GM21367 (cell line): ENCODE results near the gene PARK7.
"Not testable (repeated sequence)": the region's sequence is repeated elsewhere in the genome, so short reads cannot be mapped to it uniquely, and the experiment has no call there.

Source experiments
- ATAC-seq: cut with Tn5 transposase; IDR thresholded peaks from one replicate; pipeline ENCODE4 v1.9.1; 2021; ENCODE audit not compliant: unreplicated experiment

The PARK7 gene

GRCh38 chr1:7961216-7962013 is at the start of gene PARK7:
TSS of gene PARK7 (plus strand) at chr1:7961711. CDS start at chr1:7962786, 1,075 bp downstream.
- ATAC-seq: peak; percentile 90

- ATAC-seq: no peak
Observed at GRCh38 chr1:7912145-7912544, 49.4 kb upstream of the PARK7 start.

- no peak for ATAC-seq
Observed at GRCh38 chr1:7912743-7913557, 48.6 kb upstream of the PARK7 start.

- no peak for ATAC-seq
Observed at GRCh38 chr1:7915826-7916500, 45.5 kb upstream of the PARK7 start.

- ATAC-seq: no peak
Observed at GRCh38 chr1:7916501-7916830, 45.0 kb upstream of the PARK7 start.

- ATAC-seq: not testable (repeated sequence)
Observed at GRCh38 chr1:7917971-7918370, 43.5 kb upstream of the PARK7 start.

GRCh38 chr1:7919880-7920279 is 41.6 kb upstream of the PARK7 start:
- no peak for ATAC-seq

- no peak for ATAC-seq
Observed at GRCh38 chr1:7921796-7922195, 39.7 kb upstream of the PARK7 start.

GRCh38 chr1:7922301-7922700 is 39.2 kb upstream of the PARK7 start:
- no peak for ATAC-seq

GRCh38 chr1:7927061-7927460 is 34.5 kb upstream of the PARK7 start:
- not testable (repeated sequence) for ATAC-seq

GRCh38 chr1:7928247-7928646 is 33.3 kb upstream of the PARK7 start:
- ATAC-seq: no peak

- no peak for ATAC-seq
Observed at GRCh38 chr1:7929637-7930036, 31.9 kb upstream of the PARK7 start.

- ATAC-seq: no peak
Observed at GRCh38 chr1:7930645-7931445, 30.7 kb upstream of the PARK7 start.

GRCh38 chr1:7931446-7931812 is 30.1 kb upstream of the PARK7 start:
- no peak for ATAC-seq

- no peak for ATAC-seq
Observed at GRCh38 chr1:7932524-7933138, 28.9 kb upstream of the PARK7 start.

- no peak for ATAC-seq
Observed at GRCh38 chr1:7938070-7938469, 23.4 kb upstream of the PARK7 start.

GRCh38 chr1:7940034-7940433 is 21.5 kb upstream of the PARK7 start:
- no peak for ATAC-seq

- ATAC-seq: no peak
Observed at GRCh38 chr1:7940745-7941436, 20.6 kb upstream of the PARK7 start, which contains the start of gene TNFRSF9. TSS of gene TNFRSF9 (minus strand) at chr1:7940839. CDS start at chr1:7939994, 845 bp downstream.

GRCh38 chr1:7941437-7941793 is 20.1 kb upstream of the PARK7 start:
- no peak for ATAC-seq
